Sigmoid colon (tissue), 4 donors: Measurements from ENCODE around the gene SPPL2B.

Source experiments
- EP300 ChIP-seq, 4 donors: sonication (generic); formaldehyde crosslinking; IDR thresholded peaks; one replicate each; pipeline ENCODE4 v1.6.1; 2017; ENCODE audit warnings: antibody characterized with exemption in 4 of 4
- POLR2A ChIP-seq, 2 donors: fragments of 450-650 bp; IDR thresholded peaks; one replicate each; pipeline ENCODE4 v1.6.1; 2016; ENCODE audit warnings: antibody characterized with exemption in 2 of 2, mild to moderate bottlenecking in 2 of 2, moderate library complexity in 2 of 2
- TF ChIP-seq, protein P1 (sequence below), 4 experiments: fragments of 450-650 bp in 3 of 4; fragments of 200-600 bp in 1 of 4; IDR thresholded peaks; one replicate each; pipeline ENCODE4 v1.5.1; 2016 to 2019; ENCODE audit warnings: antibody characterized with exemption in 4 of 4, mild to moderate bottlenecking in 3 of 4, moderate library complexity in 2 of 4

DNA sequence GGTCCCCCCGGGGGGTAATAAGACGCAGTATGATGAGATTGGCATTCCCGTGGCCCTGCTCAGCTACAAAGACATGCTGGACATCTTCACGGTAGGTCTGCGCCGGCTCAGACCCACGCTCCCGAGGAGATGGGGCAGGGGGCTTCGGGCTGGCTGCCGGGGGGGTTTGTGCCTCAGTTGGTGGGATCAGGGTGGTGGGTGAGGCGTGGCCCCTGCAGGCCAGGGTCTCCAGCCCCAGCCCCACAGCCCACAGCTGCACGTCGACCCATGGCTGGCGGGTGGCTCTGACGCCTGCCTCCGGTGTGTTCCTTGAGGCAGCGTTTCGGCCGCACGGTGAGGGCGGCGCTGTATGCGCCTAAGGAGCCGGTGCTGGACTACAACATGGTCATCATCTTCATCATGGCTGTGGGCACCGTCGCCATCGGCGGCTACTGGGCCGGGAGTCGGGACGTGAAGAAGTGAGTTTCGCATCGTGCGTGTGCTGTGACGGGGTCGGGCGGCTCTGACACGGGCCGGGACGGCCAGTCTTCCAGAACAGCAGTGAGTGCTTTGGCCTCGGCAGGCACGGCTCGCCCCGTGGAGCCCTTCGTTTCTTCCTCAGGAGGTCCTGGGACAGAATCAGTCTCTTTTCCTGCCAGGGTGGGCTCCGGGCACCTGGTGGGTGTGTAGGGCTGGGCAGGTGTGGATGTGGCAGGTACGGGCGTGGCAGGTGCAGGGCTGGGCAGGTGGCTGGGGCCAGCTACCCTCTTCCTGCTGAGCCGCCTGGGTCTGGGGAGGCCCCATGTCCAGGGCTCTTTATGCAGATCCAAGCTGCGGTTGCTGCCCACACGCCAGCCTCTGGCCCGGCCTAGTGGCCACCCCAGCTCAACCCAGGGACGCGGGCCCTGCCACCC is 10.5 kb downstream of the SPPL2B start:
- TF ChIP-seq POLR2A (IDR thresholded peaks at IDR 0.05) (no peak), EP300 (IDR thresholded peaks at IDR 0.05) (no peak)
- TF ChIP-seq, protein P1, sequence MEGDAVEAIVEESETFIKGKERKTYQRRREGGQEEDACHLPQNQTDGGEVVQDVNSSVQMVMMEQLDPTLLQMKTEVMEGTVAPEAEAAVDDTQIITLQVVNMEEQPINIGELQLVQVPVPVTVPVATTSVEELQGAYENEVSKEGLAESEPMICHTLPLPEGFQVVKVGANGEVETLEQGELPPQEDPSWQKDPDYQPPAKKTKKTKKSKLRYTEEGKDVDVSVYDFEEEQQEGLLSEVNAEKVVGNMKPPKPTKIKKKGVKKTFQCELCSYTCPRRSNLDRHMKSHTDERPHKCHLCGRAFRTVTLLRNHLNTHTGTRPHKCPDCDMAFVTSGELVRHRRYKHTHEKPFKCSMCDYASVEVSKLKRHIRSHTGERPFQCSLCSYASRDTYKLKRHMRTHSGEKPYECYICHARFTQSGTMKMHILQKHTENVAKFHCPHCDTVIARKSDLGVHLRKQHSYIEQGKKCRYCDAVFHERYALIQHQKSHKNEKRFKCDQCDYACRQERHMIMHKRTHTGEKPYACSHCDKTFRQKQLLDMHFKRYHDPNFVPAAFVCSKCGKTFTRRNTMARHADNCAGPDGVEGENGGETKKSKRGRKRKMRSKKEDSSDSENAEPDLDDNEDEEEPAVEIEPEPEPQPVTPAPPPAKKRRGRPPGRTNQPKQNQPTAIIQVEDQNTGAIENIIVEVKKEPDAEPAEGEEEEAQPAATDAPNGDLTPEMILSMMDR (IDR thresholded peaks at IDR 0.05): no peak
